NCI-H526 (cell line): Measurements from ENCODE around the gene AMPH.

Experiments
- DNase-seq, 2 experiments: peaks; one replicate each; lab custom pipeline; 2025; lab: John Stamatoyannopoulos, UW

The AMPH gene

GRCh38 chr7:38630720-38631673 is at the start of gene AMPH:
Gene AMPH (minus strand): TSS chr7:38631373. CDS start chr7:38631351, 22 bp downstream.
- peak in 1 of 2 experiments; percentile 21 for DNase-seq

- no peak for DNase-seq
Observed at GRCh38 chr7:38679419-38679818, 48.2 kb upstream of the AMPH start.

- DNase-seq, result no peak
Observed at GRCh38 chr7:38678698-38679054, 47.5 kb upstream of the AMPH start.

- no peak for DNase-seq
Observed at GRCh38 chr7:38677981-38678697, 47.0 kb upstream of the AMPH start.

GRCh38 chr7:38675494-38676106 is 44.4 kb upstream of the AMPH start:
- no peak for DNase-seq

GRCh38 chr7:38674513-38674912 is 43.3 kb upstream of the AMPH start:
- no peak for DNase-seq

- no peak for DNase-seq
Observed at GRCh38 chr7:38673795-38674194, 42.6 kb upstream of the AMPH start.

- no peak for DNase-seq
Observed at GRCh38 chr7:38671911-38672905, 41.0 kb upstream of the AMPH start.

- no peak for DNase-seq
Observed at GRCh38 chr7:38669965-38670520, 38.9 kb upstream of the AMPH start.

- no peak for DNase-seq
Observed at GRCh38 chr7:38664972-38665371, 33.8 kb upstream of the AMPH start.

- DNase-seq, result peak in 1 of 2 experiments; percentile 45
Observed at GRCh38 chr7:38660427-38661099, 29.4 kb upstream of the AMPH start.

- no peak for DNase-seq
Observed at GRCh38 chr7:38659931-38660330, 28.8 kb upstream of the AMPH start.

GRCh38 chr7:38658921-38659320 is 27.7 kb upstream of the AMPH start:
- DNase-seq, result no peak

GRCh38 chr7:38656968-38657367 is 25.8 kb upstream of the AMPH start:
- DNase-seq, result no peak

GRCh38 chr7:38655833-38656774 is 24.9 kb upstream of the AMPH start:
- DNase-seq, result no peak

- no peak for DNase-seq
Observed at GRCh38 chr7:38637957-38638356, 6.8 kb upstream of the AMPH start.

- DNase-seq, result no peak
Observed at GRCh38 chr7:38632411-38632810, 1.2 kb upstream of the AMPH start.

- no peak for DNase-seq
Observed at GRCh38 chr7:38629651-38630510, 1.3 kb downstream of the AMPH start.
